HCT116 (cell line): Measurements from ENCODE around the gene HERPUD2. TPM values are rescaled to one million over a fixed set of nuclear protein-coding genes. Genes with fewer than 3 reads are reported as not detected.

ENCODE experiments used
- ATAC-seq: fragments of 200-7000 bp; cut with Tn5 transposase; 2 replicates; pipeline ENCODE4 v1.9.1; 2020; ENCODE audit warnings: mild to moderate bottlenecking, moderate library complexity
- BruUV-seq: library from RNA; stranded (reverse); fragments of 400-500 nt; replicated peaks from 2 replicates; lab custom pipeline; 2021; lab: Mats Ljungman, UMichigan
- CTCF ChIA-PET: fragments of 300-600 bp; sonication (Branson Sonifier 250); formaldehyde crosslinking; loops from one replicate; lab custom pipeline; 2021; ENCODE audit warnings: antibody characterized with exemption; lab: Charles Lee
- POLR2A ChIA-PET: fragments of 300-600, 350-600 bp; sonication (Branson Sonifier 250); formaldehyde crosslinking; loops from one replicate; lab custom pipeline; 2021; ENCODE audit warnings: antibody characterized with exemption; lab: Charles Lee
- RAD21 ChIA-PET, 2 experiments: fragments of 300-600 bp; sonication (Branson Sonifier 250); formaldehyde crosslinking; loops; one replicate each; lab custom pipeline; 2023; ENCODE audit warnings: low total read pairs in 2 of 2; ENCODE audit not compliant: uncharacterized antibody in 2 of 2, unreplicated experiment in 2 of 2, low non-redundant PET in 1 of 2; lab: Charles Lee
- DNase-seq: peaks from one replicate; pipeline ENCODE4 v3.0.0-alpha.2; 2010; ENCODE audit warnings: low read depth, low spot score
- H2AFZ ChIP-seq: fragments of 200-600 bp; shearing (Covaris generic), sonication (generic); 2 replicates; pipeline ENCODE4 v1.6.1; 2017; ENCODE audit warnings: low read depth, mixed run types, mixed read lengths, antibody characterized with exemption, low read length; ENCODE audit not compliant: poor library complexity, severe bottlenecking
- H3K27ac ChIP-seq: 2 replicates; pipeline ENCODE4 v1.5.1; 2012; ENCODE audit warnings: low read depth, low read length
- H3K27me3 ChIP-seq: fragments of 200-600 bp; sonication (generic); 2 replicates; pipeline ENCODE4 v1.6.1; 2016; ENCODE audit warnings: mixed run types, low read length, mixed read lengths; ENCODE audit not compliant: insufficient read depth
- H3K36me3 ChIP-seq, 2 experiments: fragments of 200-500 bp in 1 of 2; fragments of 200-600 bp in 1 of 2; sonication (Bioruptor generic) in 1 of 2; sonication (generic) in 1 of 2; 2 replicates each; pipeline versions ENCODE4 v1.5.1 to v1.6.1; 2014 to 2016; ENCODE audit warnings: low read length in 2 of 2, inconsistent platforms in 1 of 2, mixed read lengths in 1 of 2, mixed run types in 1 of 2; ENCODE audit not compliant: insufficient read depth in 2 of 2, control insufficient read depth in 1 of 2
- H3K4me1 ChIP-seq, 2 experiments: fragments of 200-600 bp in 1 of 2; sonication (generic) in 1 of 2; 2 replicates each; pipeline versions ENCODE4 v1.5.1 to v1.6.1; 2012 to 2017; ENCODE audit warnings: low read length in 2 of 2, inconsistent platforms in 1 of 2, mild to moderate bottlenecking in 1 of 2, mixed read lengths in 1 of 2, mixed run types in 1 of 2, moderate library complexity in 1 of 2; ENCODE audit not compliant: insufficient read depth in 2 of 2, control insufficient read depth in 1 of 2
- H3K4me2 ChIP-seq: fragments of 200-600 bp; sonication (generic); 2 replicates; pipeline ENCODE4 v1.6.1; 2017; ENCODE audit warnings: mixed run types, low read length, mixed read lengths
- H3K4me3 ChIP-seq, 2 experiments: fragments of 200-600 bp in 1 of 2; sonication (generic) in 1 of 2; replicated peaks in 1 of 2; 2 replicates each; pipeline ENCODE4 v1.5.1; 2011 to 2016; ENCODE audit warnings: low read length in 2 of 2, control low read depth in 1 of 2, low read depth in 1 of 2, mild to moderate bottlenecking in 1 of 2, mixed read lengths in 1 of 2, mixed run types in 1 of 2
- H3K79me2 ChIP-seq: fragments of 200-600 bp; sonication (generic); 2 replicates; pipeline ENCODE4 v1.6.1; 2017; ENCODE audit warnings: mild to moderate bottlenecking, mixed run types, low read length, moderate library complexity, mixed read lengths; ENCODE audit not compliant: insufficient read depth
- H3K9ac ChIP-seq: fragments of 200-600 bp; sonication (generic); 2 replicates; pipeline ENCODE4 v1.6.1; 2016; ENCODE audit warnings: low read length, mixed read lengths
- H3K9me2 ChIP-seq: fragments of 200-600 bp; sonication (generic), shearing (Covaris generic); 2 replicates; pipeline ENCODE4 v1.6.1; 2017; ENCODE audit warnings: mixed run types, mild to moderate bottlenecking, moderate library complexity; ENCODE audit not compliant: insufficient read depth
- H3K9me3 ChIP-seq, 2 experiments: fragments of 200-500 bp in 1 of 2; fragments of 200-600 bp in 1 of 2; sonication (Bioruptor generic) in 1 of 2; sonication (generic) in 1 of 2; 2 replicates each; pipeline ENCODE4 v1.6.1; 2014 to 2017; ENCODE audit warnings: low read length in 2 of 2, mixed read lengths in 2 of 2, inconsistent platforms in 1 of 2, low read depth in 1 of 2, mild to moderate bottlenecking in 1 of 2, mixed run types in 1 of 2, moderate library complexity in 1 of 2; ENCODE audit not compliant: control insufficient read depth in 1 of 2, insufficient read depth in 1 of 2
- H4K20me1 ChIP-seq: fragments of 200-600 bp; sonication (generic), shearing (Covaris generic); 2 replicates; pipeline ENCODE4 v1.6.1; 2017; ENCODE audit warnings: mixed run types, mild to moderate bottlenecking, moderate library complexity; ENCODE audit not compliant: insufficient read depth
- ATF3 ChIP-seq: IDR thresholded peaks from 2 replicates; pipeline ENCODE4 v1.6.1; 2012
- CBX3 ChIP-seq: IDR thresholded peaks from 2 replicates; pipeline ENCODE4 v1.6.1; 2012; ENCODE audit warnings: low read depth
- EGR1 ChIP-seq: IDR thresholded peaks from 2 replicates; pipeline ENCODE4 v1.6.1; 2012; ENCODE audit warnings: low read depth
- ELF1 ChIP-seq: IDR thresholded peaks from 2 replicates; pipeline ENCODE4 v1.6.1; 2012; ENCODE audit warnings: low read depth, borderline replicate concordance
- EZH2phosphoT487 ChIP-seq: fragments of 200-600 bp; IDR thresholded peaks from 2 replicates; pipeline ENCODE4 v1.6.1; 2018; ENCODE audit warnings: antibody characterized with exemption, borderline replicate concordance
- JUND ChIP-seq: IDR thresholded peaks from 2 replicates; pipeline ENCODE4 v1.6.1; 2012
- MAX ChIP-seq: IDR thresholded peaks from 2 replicates; pipeline ENCODE4 v1.6.1; 2012
- RAD21 ChIP-seq: IDR thresholded peaks from 2 replicates; pipeline ENCODE4 v1.6.1; 2012; ENCODE audit warnings: low read depth, mild to moderate bottlenecking
- REST ChIP-seq: IDR thresholded peaks from 2 replicates; pipeline ENCODE4 v1.6.1; 2012; ENCODE audit warnings: low read depth
- SIN3A ChIP-seq: IDR thresholded peaks from 2 replicates; pipeline ENCODE4 v1.6.1; 2012; ENCODE audit warnings: low read depth
- YY1 ChIP-seq: IDR thresholded peaks from 2 replicates; pipeline ENCODE4 v1.6.1; 2011; ENCODE audit warnings: low read length, low read depth, moderate library complexity, mild to moderate bottlenecking; ENCODE audit not compliant: insufficient replicate concordance; ENCODE audit errors: extremely low read depth
- ZFX ChIP-seq: fragments of 450-650 bp; IDR thresholded peaks from 2 replicates; pipeline ENCODE4 v1.6.1; 2017
- ZNF274 ChIP-seq: fragments of 200-500 bp; sonication (Bioruptor generic); IDR thresholded peaks from 2 replicates; pipeline ENCODE4 v1.6.1; 2014; ENCODE audit warnings: mild to moderate bottlenecking, low read depth, low read length, inconsistent platforms
- intact Hi-C: fragments of 100-400 bp; cut with micrococcal nuclease; formaldehyde crosslinking; loops from 2 replicates; pipeline ENCODE4 v1.10.0; 2022
- total RNA-seq: library from RNA; stranded (reverse); gene quantifications from one replicate; pipeline ENCODE4 v1.2.1, GENCODE V29; 2021; ENCODE audit not compliant: unreplicated experiment

The HERPUD2 gene
- total RNA-seq, 1 experiment from 2014 or later = 20.5 TPM

GRCh38 chr7:35645691-35646090 lies 49.2 kb downstream of the HERPUD2 start:
- no peaks in the 10 kb centered on the region for H3K36me3 ChIP-seq
- H3K4me3 ChIP-seq = no peak overlapping the region
- RAD21 ChIA-PET = no interaction called here
- BruUV-seq = no TSS peak
- no peaks in the 10 kb centered on the region; the same call in 1 of the 2 replicates for H4K20me1 ChIP-seq
- H3K9ac ChIP-seq = no peak overlapping the region
- no peak for DNase-seq
- H2AFZ ChIP-seq = no peak overlapping the region
- H3K4me1 ChIP-seq = no peaks in the 10 kb centered on the region
- TF ChIP-seq SIN3A (no peak), MAX (no peak), ELF1 (no peak)
- POLR2A ChIA-PET = no interaction called here
- intact Hi-C loops = no loop called here
- H3K4me2 ChIP-seq = no peak overlapping the region
- H3K9me3 ChIP-seq = no peaks in the 10 kb centered on the region
- CTCF ChIA-PET = interaction anchor here (2.0 kb wide), 1 partner anchor 261 kb away, joined by 4 read pairs; no protein-coding TSS in a partner anchor
- no peaks in the 10 kb centered on the region for H3K9me2 ChIP-seq
- H3K27ac ChIP-seq = no peak overlapping the region
- H3K27me3 ChIP-seq = no peaks in the 10 kb centered on the region
- no peaks in the 10 kb centered on the region for H3K79me2 ChIP-seq
- no peak for ATAC-seq

GRCh38 chr7:35630024-35630972 lies 64.6 kb downstream of the HERPUD2 start:
- POLR2A ChIA-PET = no interaction called here
- H3K79me2 ChIP-seq = no peaks in the 10 kb centered on the region
- peaks cover 6% of the 10 kb centered on the region in 2 experiments; a peak in 2 of 4 replicates for H3K36me3 ChIP-seq
- H3K4me1 ChIP-seq = peaks cover 0 to 4% of the 10 kb centered on the region in 2 experiments; a peak in 1 of 4 replicates
- no peak overlapping the region for H3K9ac ChIP-seq
- H3K4me3 ChIP-seq = no peak overlapping the region
- H3K27me3 ChIP-seq = no peaks in the 10 kb centered on the region
- no peaks in the 10 kb centered on the region for H4K20me1 ChIP-seq
- no peak overlapping the region for H3K4me2 ChIP-seq
- intact Hi-C loops = no loop called here
- ATAC-seq (no peak), DNase-seq (no peak)
- no peak overlapping the region for H3K27ac ChIP-seq
- no peak overlapping the region for H2AFZ ChIP-seq
- H3K9me2 ChIP-seq = no peaks in the 10 kb centered on the region
- CTCF ChIA-PET = interaction anchor here (1.0 kb wide), 1 partner anchor 276 kb away, joined by 5 read pairs; no protein-coding TSS in a partner anchor
- RAD21 ChIA-PET = no interaction called here
- BruUV-seq = no TSS peak
- no peaks in the 10 kb centered on the region for H3K9me3 ChIP-seq
- TF ChIP-seq ATF3 = no peak
- TF ChIP-seq CBX3 = no peak
- TF ChIP-seq ZFX = no peak
- no peak for TF ChIP-seq REST
- TF ChIP-seq ZNF274 = no peak
- TF ChIP-seq EZH2phosphoT487 = no peak
- no peak for TF ChIP-seq RAD21
- TF ChIP-seq JUND = no peak
- no peak for TF ChIP-seq MAX
- TF ChIP-seq EGR1 = no peak
- TF ChIP-seq YY1 = no peak
